MM.1S (cell line): ENCODE data around the gene CCKAR.

Experiments
- DNase-seq: peaks from one replicate; pipeline ENCODE4 v3.0.0-alpha.2; 2015
- H2AFZ ChIP-seq: fragments of 300-600 bp; sonication (generic); 2 replicates; pipeline ENCODE4 v1.6.0; 2016; ENCODE audit warnings: antibody characterized with exemption, low read length
- H3F3A ChIP-seq: fragments of 300-600 bp; sonication (generic); 2 replicates; pipeline ENCODE4 v1.6.1; 2016; ENCODE audit warnings: mild to moderate bottlenecking, antibody characterized with exemption, low read length, moderate library complexity, mixed read lengths; ENCODE audit not compliant: insufficient read depth
- H3K27ac ChIP-seq: fragments of 300-600 bp; sonication (generic); 2 replicates; pipeline ENCODE4 v1.5.1; 2016; ENCODE audit warnings: mild to moderate bottlenecking, low read length
- H3K27me3 ChIP-seq: fragments of 300-600 bp; sonication (generic); replicated peaks from 2 replicates; pipeline ENCODE4 v1.6.0; 2016; ENCODE audit warnings: low read length; ENCODE audit not compliant: insufficient read depth
- H3K36me3 ChIP-seq: fragments of 300-600 bp; sonication (generic); replicated peaks from 2 replicates; pipeline ENCODE4 v1.6.1; 2016; ENCODE audit warnings: mild to moderate bottlenecking, low read length, mixed read lengths; ENCODE audit not compliant: insufficient read depth
- H3K4me1 ChIP-seq: fragments of 300-600 bp; sonication (generic); 2 replicates; pipeline ENCODE4 v1.6.1; 2016; ENCODE audit warnings: low read length, mixed read lengths
- H3K4me2 ChIP-seq: fragments of 300-600 bp; sonication (generic); 2 replicates; pipeline ENCODE4 v1.6.0; 2016; ENCODE audit warnings: low read depth, low read length
- H3K4me3 ChIP-seq: fragments of 300-600 bp; sonication (generic); 2 replicates; pipeline ENCODE4 v1.5.1; 2016; ENCODE audit warnings: low read length, mixed read lengths
- H3K79me2 ChIP-seq: fragments of 300-600 bp; sonication (generic); 2 replicates; pipeline ENCODE4 v1.6.1; 2016; ENCODE audit warnings: mixed run types, low read length, mixed read lengths
- H3K9ac ChIP-seq: fragments of 300-600 bp; sonication (generic); 2 replicates; pipeline ENCODE4 v1.6.1; 2016; ENCODE audit warnings: low read length, mixed read lengths
- H3K9me2 ChIP-seq: fragments of 300-600 bp; sonication (generic); replicated peaks from 2 replicates; pipeline ENCODE4 v1.6.1; 2016; ENCODE audit warnings: mild to moderate bottlenecking, low read length, mixed read lengths; ENCODE audit not compliant: insufficient read depth
- H3K9me3 ChIP-seq: fragments of 300-600 bp; sonication (generic); replicated peaks from 2 replicates; pipeline ENCODE4 v1.6.1; 2016; ENCODE audit warnings: mild to moderate bottlenecking, low read length, mixed read lengths; ENCODE audit not compliant: insufficient read depth
- H4K20me1 ChIP-seq: fragments of 300-600 bp; sonication (generic); 2 replicates; pipeline ENCODE4 v1.6.1; 2016; ENCODE audit warnings: mild to moderate bottlenecking, low read length, moderate library complexity, mixed read lengths; ENCODE audit not compliant: insufficient read depth
- EZH2 ChIP-seq: fragments of 300-600 bp; sonication (generic); optimal IDR thresholded peaks from 2 replicates; pipeline ENCODE3; 2017; ENCODE audit warnings: low read depth, mild to moderate bottlenecking, antibody characterized with exemption, low read length, mixed read lengths
- EZH2phosphoT487 ChIP-seq: fragments of 300-600 bp; sonication (generic); IDR thresholded peaks from 2 replicates; pipeline ENCODE4 v1.6.1; 2018; ENCODE audit warnings: antibody characterized with exemption, low read length
- TF ChIP-seq, protein P1 (sequence below): fragments of 300-600 bp; sonication (generic); IDR thresholded peaks from 2 replicates; pipeline ENCODE4 v1.5.1; 2016; ENCODE audit warnings: antibody characterized with exemption, low read length, mixed read lengths

Gene CCKAR

DNA sequence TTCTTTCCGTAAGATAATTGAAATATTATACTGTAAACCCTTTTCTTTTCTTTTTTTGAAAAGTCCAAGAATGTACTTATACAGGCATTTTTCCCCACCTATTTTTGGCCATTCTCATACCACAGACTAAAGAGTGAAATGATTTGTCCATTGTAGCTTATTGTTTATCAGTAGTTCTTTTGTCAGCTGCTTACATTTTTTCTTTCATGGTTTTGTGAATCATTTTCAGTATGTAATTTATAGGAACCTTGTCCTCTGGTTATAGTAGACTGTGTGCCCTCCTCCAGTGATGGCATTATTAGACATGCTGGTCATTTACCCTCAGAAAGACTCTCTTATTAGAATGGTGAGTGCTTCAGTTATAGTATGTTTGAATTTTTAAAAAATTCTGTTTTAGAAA lies 56.7 kb downstream of the CCKAR start:
- TF ChIP-seq EZH2 (no peak), EZH2phosphoT487 (no peak)
- TF ChIP-seq, protein P1, sequence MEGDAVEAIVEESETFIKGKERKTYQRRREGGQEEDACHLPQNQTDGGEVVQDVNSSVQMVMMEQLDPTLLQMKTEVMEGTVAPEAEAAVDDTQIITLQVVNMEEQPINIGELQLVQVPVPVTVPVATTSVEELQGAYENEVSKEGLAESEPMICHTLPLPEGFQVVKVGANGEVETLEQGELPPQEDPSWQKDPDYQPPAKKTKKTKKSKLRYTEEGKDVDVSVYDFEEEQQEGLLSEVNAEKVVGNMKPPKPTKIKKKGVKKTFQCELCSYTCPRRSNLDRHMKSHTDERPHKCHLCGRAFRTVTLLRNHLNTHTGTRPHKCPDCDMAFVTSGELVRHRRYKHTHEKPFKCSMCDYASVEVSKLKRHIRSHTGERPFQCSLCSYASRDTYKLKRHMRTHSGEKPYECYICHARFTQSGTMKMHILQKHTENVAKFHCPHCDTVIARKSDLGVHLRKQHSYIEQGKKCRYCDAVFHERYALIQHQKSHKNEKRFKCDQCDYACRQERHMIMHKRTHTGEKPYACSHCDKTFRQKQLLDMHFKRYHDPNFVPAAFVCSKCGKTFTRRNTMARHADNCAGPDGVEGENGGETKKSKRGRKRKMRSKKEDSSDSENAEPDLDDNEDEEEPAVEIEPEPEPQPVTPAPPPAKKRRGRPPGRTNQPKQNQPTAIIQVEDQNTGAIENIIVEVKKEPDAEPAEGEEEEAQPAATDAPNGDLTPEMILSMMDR: no peak
- Histone ChIP-seq H3K9me3 (no peaks in the 10 kb centered on the region), H3K79me2 (no peaks in the 10 kb centered on the region), H3F3A (no peaks in the 10 kb centered on the region), H3K4me1 (no peaks in the 10 kb centered on the region), H3K27me3 (no peaks in the 10 kb centered on the region), H3K27ac (no peak overlapping the region), H3K4me2 (no peak overlapping the region), H2AFZ (no peak overlapping the region), H3K9ac (no peak overlapping the region), H4K20me1 (no peaks in the 10 kb centered on the region), H3K9me2 (no peaks in the 10 kb centered on the region), H3K36me3 (no peaks in the 10 kb centered on the region), H3K4me3 (no peak overlapping the region)
- no peak for DNase-seq

DNA sequence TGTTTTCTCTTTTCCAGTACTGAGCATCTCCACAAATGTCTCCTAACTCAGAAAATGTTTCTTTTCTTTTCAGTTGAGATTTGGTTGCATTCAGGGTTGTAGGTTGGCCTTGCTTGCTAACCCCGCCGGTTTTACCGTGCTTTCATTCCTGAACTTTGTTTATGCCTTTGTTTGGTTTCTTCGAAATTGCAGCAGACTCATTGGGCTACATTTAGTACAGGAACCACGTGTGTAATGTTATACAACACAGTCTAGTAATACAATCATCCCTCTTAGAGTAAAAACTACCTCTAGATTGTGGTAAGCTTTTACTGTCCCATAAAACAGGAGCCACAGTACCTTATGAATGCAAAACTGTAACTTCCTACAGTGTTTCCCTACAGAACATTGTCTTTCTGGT lies 57.9 kb downstream of the CCKAR start:
- no peak for DNase-seq
- Histone ChIP-seq H2AFZ (no peak overlapping the region), H3K4me3 (no peak overlapping the region), H3K4me2 (no peak overlapping the region), H3K79me2 (no peaks in the 10 kb centered on the region), H3K27me3 (no peaks in the 10 kb centered on the region), H3F3A (no peaks in the 10 kb centered on the region), H3K9ac (no peak overlapping the region), H3K4me1 (no peaks in the 10 kb centered on the region), H3K9me3 (no peaks in the 10 kb centered on the region), H3K9me2 (no peaks in the 10 kb centered on the region), H3K27ac (no peak overlapping the region), H3K36me3 (no peaks in the 10 kb centered on the region), H4K20me1 (no peaks in the 10 kb centered on the region)
- TF ChIP-seq, protein P1: no peak
- TF ChIP-seq EZH2phosphoT487: no peak
- TF ChIP-seq EZH2: no peak

DNA sequence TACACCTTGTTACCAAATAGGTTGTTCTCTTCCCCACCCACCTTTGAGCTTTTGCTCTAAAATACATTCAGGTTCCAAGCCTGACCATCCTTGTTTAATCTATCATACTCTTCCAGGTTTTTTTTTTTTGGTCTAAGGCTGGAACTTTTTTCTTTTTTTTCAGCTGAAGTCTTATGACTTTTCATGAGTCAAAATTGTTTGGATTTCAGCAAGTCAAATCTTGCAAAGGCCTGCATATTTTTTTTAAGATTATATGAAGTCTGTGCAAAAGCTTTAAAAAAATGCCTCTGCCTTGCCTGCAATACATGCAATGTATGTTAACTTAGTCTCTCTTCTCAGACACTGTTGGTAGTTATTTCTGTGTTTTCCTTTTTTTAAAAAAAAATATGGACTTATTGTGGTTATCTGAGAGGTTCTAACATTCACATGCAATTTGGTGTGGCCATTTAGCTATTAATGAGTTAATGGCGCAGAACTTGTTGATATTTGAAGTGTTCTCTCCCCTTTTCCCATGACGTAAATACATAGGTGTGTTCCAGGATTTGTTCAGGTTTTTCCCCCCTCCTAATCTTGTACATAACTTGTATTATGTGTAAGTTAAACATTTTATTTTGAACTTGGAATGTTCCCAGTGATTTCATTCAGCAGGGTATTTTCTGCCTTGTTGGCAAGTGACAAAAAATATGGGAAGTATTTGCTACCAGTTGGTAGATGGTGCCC lies 58.7 kb downstream of the CCKAR start:
- no peaks in the 10 kb centered on the region for H3K79me2 ChIP-seq
- H2AFZ ChIP-seq: no peak overlapping the region
- no peak overlapping the region for H3K9ac ChIP-seq
- DNase-seq: no peak
- H3K4me1 ChIP-seq: no peaks in the 10 kb centered on the region
- no peak overlapping the region for H3K27ac ChIP-seq
- H4K20me1 ChIP-seq: no peaks in the 10 kb centered on the region
- no peaks in the 10 kb centered on the region for H3F3A ChIP-seq
- H3K36me3 ChIP-seq: no peaks in the 10 kb centered on the region
- no peaks in the 10 kb centered on the region for H3K9me2 ChIP-seq
- H3K9me3 ChIP-seq: no peaks in the 10 kb centered on the region
- no peaks in the 10 kb centered on the region for H3K27me3 ChIP-seq
- TF ChIP-seq, protein P1: no peak
- TF ChIP-seq EZH2phosphoT487 (no peak), EZH2 (no peak)
- no peak overlapping the region for H3K4me2 ChIP-seq
- H3K4me3 ChIP-seq: no peak overlapping the region
